ENCODE data around the gene SLC25A46.

SLC25A46 gene

DNA sequence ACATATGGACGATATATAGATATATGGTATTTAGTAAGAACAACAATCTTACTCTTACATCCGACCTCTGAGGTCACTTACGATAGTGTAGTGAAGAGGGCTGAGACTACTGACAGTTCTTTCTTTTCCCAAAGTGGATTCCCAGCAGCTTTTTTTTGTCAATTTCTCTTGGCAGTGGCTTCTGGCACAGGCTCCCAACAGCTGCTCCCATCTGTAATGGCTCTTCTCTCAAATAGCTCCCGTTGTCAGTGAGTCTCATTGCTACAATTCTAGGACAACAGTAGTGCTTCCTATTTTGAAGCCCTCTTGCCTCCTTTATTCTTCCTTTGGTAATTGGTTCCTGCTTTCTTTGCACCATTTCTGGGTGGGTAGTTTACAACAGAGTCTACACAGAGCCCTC lies 68.4 kb downstream of the SLC25A46 start (continued):
- TF ChIP-seq, protein P1, sequence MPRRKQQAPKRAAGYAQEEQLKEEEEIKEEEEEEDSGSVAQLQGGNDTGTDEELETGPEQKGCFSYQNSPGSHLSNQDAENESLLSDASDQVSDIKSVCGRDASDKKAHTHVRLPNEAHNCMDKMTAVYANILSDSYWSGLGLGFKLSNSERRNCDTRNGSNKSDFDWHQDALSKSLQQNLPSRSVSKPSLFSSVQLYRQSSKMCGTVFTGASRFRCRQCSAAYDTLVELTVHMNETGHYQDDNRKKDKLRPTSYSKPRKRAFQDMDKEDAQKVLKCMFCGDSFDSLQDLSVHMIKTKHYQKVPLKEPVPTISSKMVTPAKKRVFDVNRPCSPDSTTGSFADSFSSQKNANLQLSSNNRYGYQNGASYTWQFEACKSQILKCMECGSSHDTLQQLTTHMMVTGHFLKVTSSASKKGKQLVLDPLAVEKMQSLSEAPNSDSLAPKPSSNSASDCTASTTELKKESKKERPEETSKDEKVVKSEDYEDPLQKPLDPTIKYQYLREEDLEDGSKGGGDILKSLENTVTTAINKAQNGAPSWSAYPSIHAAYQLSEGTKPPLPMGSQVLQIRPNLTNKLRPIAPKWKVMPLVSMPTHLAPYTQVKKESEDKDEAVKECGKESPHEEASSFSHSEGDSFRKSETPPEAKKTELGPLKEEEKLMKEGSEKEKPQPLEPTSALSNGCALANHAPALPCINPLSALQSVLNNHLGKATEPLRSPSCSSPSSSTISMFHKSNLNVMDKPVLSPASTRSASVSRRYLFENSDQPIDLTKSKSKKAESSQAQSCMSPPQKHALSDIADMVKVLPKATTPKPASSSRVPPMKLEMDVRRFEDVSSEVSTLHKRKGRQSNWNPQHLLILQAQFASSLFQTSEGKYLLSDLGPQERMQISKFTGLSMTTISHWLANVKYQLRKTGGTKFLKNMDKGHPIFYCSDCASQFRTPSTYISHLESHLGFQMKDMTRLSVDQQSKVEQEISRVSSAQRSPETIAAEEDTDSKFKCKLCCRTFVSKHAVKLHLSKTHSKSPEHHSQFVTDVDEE (CRISPR knock-in tag; IDR thresholded peaks at IDR 0.05) = no peak

DNA sequence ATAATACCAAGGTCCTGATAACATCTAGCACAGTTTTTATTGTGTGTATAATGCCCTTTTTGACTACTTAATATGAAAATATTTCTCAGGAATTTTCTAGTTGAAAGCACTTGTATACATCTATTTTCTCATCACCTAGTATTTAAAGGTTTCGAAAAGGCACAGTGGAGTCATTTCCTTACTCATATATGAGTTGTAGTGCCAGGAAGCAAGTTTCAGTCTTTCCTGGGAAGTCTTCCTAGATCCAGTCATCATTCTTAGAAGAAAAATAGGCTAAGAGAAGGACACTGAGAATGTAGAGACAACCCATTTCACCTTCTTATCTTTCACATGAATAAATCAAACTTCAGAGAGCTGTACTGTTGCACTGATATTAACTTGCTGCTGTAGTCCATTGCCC lies 70.2 kb downstream of the SLC25A46 start:
- ATAC-seq = no peak
- TF ChIP-seq PPARA (CRISPR knock-in tag; IDR thresholded peaks at IDR 0.05; ENCODE audit: borderline replicate concordance) = no peak
- TF ChIP-seq OSR1 (CRISPR knock-in tag; IDR thresholded peaks at IDR 0.05) = no peak
- TF ChIP-seq ZC3H10 (CRISPR knock-in tag; IDR thresholded peaks at IDR 0.05) = no peak
- TF ChIP-seq RARB (CRISPR knock-in tag; IDR thresholded peaks at IDR 0.05) = no peak
- TF ChIP-seq BACH2 (CRISPR knock-in tag; IDR thresholded peaks at IDR 0.05; ENCODE audit: borderline replicate concordance) = no peak
- TF ChIP-seq ZNF565 (CRISPR knock-in tag; conservative IDR thresholded peaks at IDR 0.05; ENCODE audit: low read depth) = no peak

All from SK-N-SH treated with all-trans-retinoic acid at 6 μM for 48 hours (cell line).